Uterus (tissue), 4 donors: Measurements from ENCODE around the gene OBSCN. TPM values are rescaled to one million over a fixed set of nuclear protein-coding genes. Genes with fewer than 3 reads are reported as not detected.

ENCODE experiments used
- DNase-seq, 2 donors: peaks; one replicate each; pipeline ENCODE4 v3.0.0-alpha.2; 2019 to 2020
- H3K27ac ChIP-seq, 2 donors: fragments of 200-600 bp; sonication (generic); 1 replicate in 1 of 2; 2 replicates in 1 of 2; pipeline ENCODE4 v1.5.1; 2016 to 2018
- H3K27me3 ChIP-seq, 2 donors: fragments of 200-600 bp; sonication (generic); one replicate each; pipeline ENCODE4 v1.5.1; 2018 to 2019; ENCODE audit warnings: control low read depth in 1 of 2
- H3K36me3 ChIP-seq, 2 donors: fragments of 200-600 bp; sonication (generic); one replicate each; pipeline ENCODE4 v1.5.1; 2019; ENCODE audit warnings: control low read depth in 1 of 2
- H3K4me1 ChIP-seq, 2 donors: fragments of 200-600 bp; sonication (generic); one replicate each; pipeline ENCODE4 v1.5.1; 2018 to 2019; ENCODE audit warnings: control low read depth in 1 of 2
- H3K4me3 ChIP-seq, 2 donors: fragments of 200-600 bp; sonication (generic); 1 replicate in 1 of 2; 2 replicates in 1 of 2; pipeline ENCODE4 v1.5.1; 2018 to 2019; ENCODE audit warnings: mild to moderate bottlenecking in 1 of 2
- H3K9me3 ChIP-seq, 2 donors: fragments of 200-600 bp; sonication (generic); one replicate each; pipeline ENCODE4 v1.5.1; 2019; ENCODE audit warnings: control low read depth in 1 of 2
- POLR2A ChIP-seq, 2 donors: fragments of 450-650 bp; IDR thresholded peaks; one replicate each; pipeline ENCODE4 v1.6.1; 2016; ENCODE audit warnings: antibody characterized with exemption in 2 of 2, mild to moderate bottlenecking in 1 of 2, moderate library complexity in 1 of 2
- intact Hi-C: fragments of 100-400 bp; cut with DNase I; formaldehyde crosslinking; loops from one replicate; pipeline ENCODE4 v1.15.1; 2023; ENCODE audit warnings: low total_unique reads
- total RNA-seq, 4 donors: library from RNA; depleted of rRNA in 3 of 4; stranded (reverse); fragments of >200 nt in 3 of 4; gene quantifications; one replicate each; pipeline versions ENCODE4 v1.1.0 to v1.2.4, GENCODE V29; 2014 to 2023
- TF ChIP-seq, protein P1 (sequence below), 4 experiments: fragments of 200-600 bp in 2 of 4; fragments of 450-650 bp in 2 of 4; sonication (generic) in 2 of 4; IDR thresholded peaks; one replicate each; pipeline ENCODE4 v1.5.1; 2016 to 2019; ENCODE audit warnings: antibody characterized with exemption in 4 of 4, mild to moderate bottlenecking in 2 of 4, moderate library complexity in 1 of 4
- donor health status: DM: yes; HTN: yes; CAD: no.

The OBSCN gene
- total RNA-seq, 4 donors from 2014 or later: 5.9 to 53.2 (median 22.4) TPM

DNA sequence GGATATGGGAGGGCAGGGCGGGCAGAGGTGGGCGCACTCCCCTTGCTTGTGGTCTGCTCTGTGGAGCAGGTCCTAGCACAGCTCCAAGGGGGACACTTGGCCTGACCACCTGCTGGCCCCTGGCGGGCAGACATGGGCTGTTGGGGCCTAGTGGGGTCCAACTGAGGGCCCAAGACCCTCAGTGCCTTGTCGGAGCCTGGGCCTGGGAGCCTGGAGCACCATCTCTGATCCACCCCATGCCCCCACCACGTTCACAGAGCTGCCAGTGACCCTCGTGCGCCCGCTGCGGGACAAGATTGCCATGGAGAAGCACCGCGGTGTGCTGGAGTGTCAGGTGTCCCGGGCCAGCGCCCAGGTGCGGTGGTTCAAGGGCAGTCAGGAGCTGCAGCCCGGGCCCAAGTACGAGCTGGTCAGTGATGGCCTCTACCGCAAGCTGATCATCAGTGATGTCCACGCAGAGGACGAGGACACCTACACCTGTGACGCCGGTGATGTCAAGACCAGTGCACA, 70.6 kb downstream of the OBSCN start:
- no peak overlapping the region for H3K4me3 ChIP-seq
- intact Hi-C loops: no loop called here
- no peak overlapping the region for H3K27ac ChIP-seq
- DNase-seq: no peak
- TF ChIP-seq, protein P1, sequence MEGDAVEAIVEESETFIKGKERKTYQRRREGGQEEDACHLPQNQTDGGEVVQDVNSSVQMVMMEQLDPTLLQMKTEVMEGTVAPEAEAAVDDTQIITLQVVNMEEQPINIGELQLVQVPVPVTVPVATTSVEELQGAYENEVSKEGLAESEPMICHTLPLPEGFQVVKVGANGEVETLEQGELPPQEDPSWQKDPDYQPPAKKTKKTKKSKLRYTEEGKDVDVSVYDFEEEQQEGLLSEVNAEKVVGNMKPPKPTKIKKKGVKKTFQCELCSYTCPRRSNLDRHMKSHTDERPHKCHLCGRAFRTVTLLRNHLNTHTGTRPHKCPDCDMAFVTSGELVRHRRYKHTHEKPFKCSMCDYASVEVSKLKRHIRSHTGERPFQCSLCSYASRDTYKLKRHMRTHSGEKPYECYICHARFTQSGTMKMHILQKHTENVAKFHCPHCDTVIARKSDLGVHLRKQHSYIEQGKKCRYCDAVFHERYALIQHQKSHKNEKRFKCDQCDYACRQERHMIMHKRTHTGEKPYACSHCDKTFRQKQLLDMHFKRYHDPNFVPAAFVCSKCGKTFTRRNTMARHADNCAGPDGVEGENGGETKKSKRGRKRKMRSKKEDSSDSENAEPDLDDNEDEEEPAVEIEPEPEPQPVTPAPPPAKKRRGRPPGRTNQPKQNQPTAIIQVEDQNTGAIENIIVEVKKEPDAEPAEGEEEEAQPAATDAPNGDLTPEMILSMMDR (IDR thresholded peaks at IDR 0.05): no peak
- TF ChIP-seq POLR2A (IDR thresholded peaks at IDR 0.05): no peak
- H3K27me3 ChIP-seq: no peaks in the 10 kb centered on the region
- H3K4me1 ChIP-seq: no peaks in the 10 kb centered on the region
- H3K36me3 ChIP-seq: no peaks in the 10 kb centered on the region
- H3K9me3 ChIP-seq: no peaks in the 10 kb centered on the region

DNA sequence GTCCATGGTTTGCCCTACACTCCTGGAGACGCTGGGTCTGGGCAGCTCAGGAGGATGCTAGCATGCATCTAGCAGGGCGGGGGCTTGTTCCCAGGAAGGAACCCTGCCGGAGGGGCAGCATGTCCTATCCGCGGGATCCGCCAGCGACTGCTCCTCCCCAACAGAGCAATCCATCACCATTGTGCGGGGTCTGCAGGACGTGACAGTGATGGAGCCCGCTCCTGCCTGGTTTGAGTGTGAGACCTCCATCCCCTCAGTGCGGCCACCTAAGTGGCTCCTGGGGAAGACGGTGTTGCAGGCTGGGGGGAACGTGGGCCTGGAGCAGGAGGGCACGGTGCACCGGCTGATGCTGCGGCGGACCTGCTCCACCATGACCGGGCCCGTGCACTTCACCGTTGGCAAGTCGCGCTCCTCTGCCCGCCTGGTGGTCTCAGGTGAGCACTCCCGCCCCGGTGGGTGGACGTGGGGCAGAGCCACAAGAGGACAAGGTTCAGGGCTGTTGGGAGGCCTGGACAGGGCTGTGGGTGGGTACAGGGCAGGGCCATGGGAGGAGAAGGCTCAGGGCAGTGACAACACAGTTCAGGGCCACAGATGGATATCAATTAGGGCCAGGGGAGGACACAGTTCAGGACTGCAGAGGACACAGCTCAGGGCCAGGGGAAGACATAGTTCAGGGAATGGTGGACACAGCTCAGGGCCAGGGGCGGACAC, 71.3 kb downstream of the OBSCN start:
- no peak overlapping the region for H3K4me3 ChIP-seq
- intact Hi-C loops: no loop called here
- H3K4me1 ChIP-seq: no peaks in the 10 kb centered on the region
- TF ChIP-seq POLR2A (IDR thresholded peaks at IDR 0.05): no peak
- TF ChIP-seq, protein P1 (IDR thresholded peaks at IDR 0.05): no peak
- no peak for DNase-seq
- no peaks in the 10 kb centered on the region for H3K27me3 ChIP-seq
- H3K36me3 ChIP-seq: no peaks in the 10 kb centered on the region
- no peak overlapping the region for H3K27ac ChIP-seq
- H3K9me3 ChIP-seq: no peaks in the 10 kb centered on the region

DNA sequence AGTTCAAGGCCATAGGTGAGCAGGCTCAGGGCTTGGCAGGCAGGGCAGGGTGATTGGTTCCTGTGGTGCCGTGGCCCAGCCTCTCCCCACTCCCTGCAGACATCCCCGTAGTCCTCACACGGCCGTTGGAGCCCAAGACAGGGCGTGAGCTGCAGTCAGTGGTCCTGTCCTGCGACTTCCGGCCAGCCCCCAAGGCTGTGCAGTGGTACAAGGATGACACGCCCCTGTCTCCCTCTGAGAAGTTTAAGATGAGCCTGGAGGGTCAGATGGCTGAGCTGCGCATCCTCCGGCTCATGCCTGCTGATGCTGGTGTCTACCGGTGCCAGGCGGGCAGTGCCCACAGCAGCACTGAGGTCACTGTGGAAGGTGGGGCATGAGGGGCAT, 71.9 kb downstream of the OBSCN start:
- DNase-seq: no peak
- H3K27ac ChIP-seq: no peak overlapping the region
- H3K27me3 ChIP-seq: no peaks in the 10 kb centered on the region
- TF ChIP-seq, protein P1 (IDR thresholded peaks at IDR 0.05): no peak
- TF ChIP-seq POLR2A (IDR thresholded peaks at IDR 0.05): no peak
- no peaks in the 10 kb centered on the region for H3K4me1 ChIP-seq
- H3K9me3 ChIP-seq: no peaks in the 10 kb centered on the region
- H3K36me3 ChIP-seq: no peaks in the 10 kb centered on the region
- intact Hi-C loops: no loop called here
- H3K4me3 ChIP-seq: no peak overlapping the region

- TF ChIP-seq POLR2A (IDR thresholded peaks at IDR 0.05): no peak
- TF ChIP-seq, protein P1 (IDR thresholded peaks at IDR 0.05): no peak
- no peaks in the 10 kb centered on the region for H3K9me3 ChIP-seq
- intact Hi-C loops: no loop called here
- no peaks in the 10 kb centered on the region for H3K4me1 ChIP-seq
- no peaks in the 10 kb centered on the region for H3K27me3 ChIP-seq
- no peak overlapping the region for H3K4me3 ChIP-seq
- no peak for DNase-seq
- no peak overlapping the region for H3K27ac ChIP-seq
- no peaks in the 10 kb centered on the region for H3K36me3 ChIP-seq
Measured at GRCh38 chr1:228280106-228280901, 72.5 kb downstream of the OBSCN start.
